Effector memory CD8-positive, alpha-beta T cell (primary cell): Measurements from ENCODE around the gene MAMDC2.

Experiments used
- ATAC-seq: fragments of 150-1000 bp; cut with Tn5 transposase; replicated peaks from 2 replicates; pipeline ENCODE4 v1.10.0; 2021; ENCODE audit warnings: mild to moderate bottlenecking, moderate library complexity
- DNase-seq, 3 experiments: peaks; one replicate each; pipeline ENCODE4 v3.0.0; 2021
- H3K27ac Mint-ChIP-seq, 2 donors: one replicate each; pipeline ENCODE4 v1.8.0; 2022; ENCODE audit warnings: mild to moderate bottlenecking in 2 of 2, mixed read lengths in 2 of 2, moderate library complexity in 2 of 2
- H3K27me3 Mint-ChIP-seq, 2 donors: one replicate each; pipeline ENCODE4 v1.8.0; 2022; ENCODE audit warnings: mixed read lengths in 2 of 2
- H3K36me3 Mint-ChIP-seq: one replicate; pipeline ENCODE4 v1.8.0; 2022; ENCODE audit warnings: mild to moderate bottlenecking, moderate library complexity, mixed read lengths; ENCODE audit not compliant: insufficient read depth
- H3K4me1 Mint-ChIP-seq, 2 donors: one replicate each; pipeline ENCODE4 v1.8.0; 2022; ENCODE audit warnings: low read depth in 2 of 2, mixed read lengths in 2 of 2
- H3K4me3 Mint-ChIP-seq, 2 donors: one replicate each; pipeline ENCODE4 v1.8.0; 2022; ENCODE audit warnings: mild to moderate bottlenecking in 2 of 2, mixed read lengths in 2 of 2, moderate library complexity in 2 of 2
- H3K9me3 Mint-ChIP-seq, 2 donors: one replicate each; pipeline ENCODE4 v1.8.0; 2022; ENCODE audit warnings: mixed read lengths in 2 of 2

MAMDC2 gene

DNA sequence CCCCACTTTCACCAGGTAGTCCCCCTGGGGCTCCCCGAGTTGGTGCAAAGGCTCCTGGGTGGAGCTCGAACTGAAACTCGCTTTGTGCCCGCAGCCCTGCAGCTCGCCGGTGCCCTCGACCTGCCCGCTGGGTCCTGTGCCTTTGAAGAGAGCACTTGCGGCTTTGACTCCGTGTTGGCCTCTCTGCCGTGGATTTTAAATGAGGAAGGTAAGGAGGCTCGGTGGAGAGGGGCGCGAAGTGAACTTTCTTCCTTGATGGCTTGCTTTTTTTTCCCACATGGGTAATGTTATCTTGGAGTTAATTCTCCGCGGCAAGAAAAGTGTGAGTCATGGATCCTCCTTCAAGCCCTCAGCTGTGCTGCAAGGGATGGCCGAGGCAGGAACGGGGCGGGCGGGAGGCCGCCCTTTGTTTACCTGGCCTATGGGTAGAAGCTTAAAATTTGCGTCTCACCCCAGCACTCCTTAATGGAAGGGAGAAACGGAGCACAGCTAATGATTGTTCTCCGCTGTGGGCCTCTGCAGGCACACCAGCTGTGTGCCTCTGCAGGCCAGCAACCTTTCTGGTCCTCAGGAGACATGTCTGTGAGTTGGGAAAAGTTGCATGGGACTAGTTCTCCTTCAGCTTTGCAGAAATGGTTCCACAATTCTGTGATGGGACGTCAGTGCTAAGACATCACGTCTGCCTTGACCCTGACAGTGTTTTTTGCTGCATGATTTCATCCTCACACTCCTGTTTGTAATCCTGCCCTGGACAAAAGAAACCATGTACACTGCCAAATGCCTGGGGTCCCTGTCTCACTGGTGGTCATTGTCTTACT, 1.1 kb downstream of the MAMDC2 start:
- Mint-ChIP-seq H3K36me3 (no peaks in the 10 kb centered on the region), H3K4me3 (peak overlapping the region; percentile 56 to 72), H3K27me3 (peaks cover 54 to 81% of the 10 kb centered on the region in 2 donors), H3K27ac (no peak overlapping the region), H3K9me3 (no peaks in the 10 kb centered on the region), H3K4me1 (peaks cover 7 to 13% of the 10 kb centered on the region in 2 donors)
- DNase-seq (no peak), ATAC-seq (no peak)

DNA sequence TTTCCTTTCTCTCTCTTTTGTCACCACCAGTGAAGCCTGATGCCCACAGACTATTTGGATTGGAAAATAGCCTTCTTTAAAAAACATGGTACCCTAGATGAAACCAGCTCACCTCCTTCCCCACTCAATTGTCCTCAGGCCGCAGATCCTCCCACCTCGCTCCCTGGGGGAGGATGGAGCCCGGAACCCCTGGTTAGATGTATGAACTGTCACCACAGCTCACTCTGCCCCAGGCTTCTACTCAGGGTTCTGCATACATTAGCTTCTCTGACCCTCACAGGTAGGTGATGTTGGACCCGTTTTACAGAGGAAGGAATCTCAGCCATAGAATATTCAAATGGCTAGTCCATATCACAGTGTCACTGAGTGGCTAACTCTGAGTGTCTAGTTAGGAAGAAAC, 1.8 kb downstream of the MAMDC2 start:
- Mint-ChIP-seq H3K36me3 (no peaks in the 10 kb centered on the region), H3K9me3 (no peaks in the 10 kb centered on the region), H3K27me3 (peaks cover 54 to 81% of the 10 kb centered on the region in 2 donors), H3K4me1 (peaks cover 7 to 13% of the 10 kb centered on the region in 2 donors), H3K27ac (no peak overlapping the region), H3K4me3 (peak overlapping the region in 1 of 2 donors; percentile 55)
- DNase-seq (no peak), ATAC-seq (no peak)

DNA sequence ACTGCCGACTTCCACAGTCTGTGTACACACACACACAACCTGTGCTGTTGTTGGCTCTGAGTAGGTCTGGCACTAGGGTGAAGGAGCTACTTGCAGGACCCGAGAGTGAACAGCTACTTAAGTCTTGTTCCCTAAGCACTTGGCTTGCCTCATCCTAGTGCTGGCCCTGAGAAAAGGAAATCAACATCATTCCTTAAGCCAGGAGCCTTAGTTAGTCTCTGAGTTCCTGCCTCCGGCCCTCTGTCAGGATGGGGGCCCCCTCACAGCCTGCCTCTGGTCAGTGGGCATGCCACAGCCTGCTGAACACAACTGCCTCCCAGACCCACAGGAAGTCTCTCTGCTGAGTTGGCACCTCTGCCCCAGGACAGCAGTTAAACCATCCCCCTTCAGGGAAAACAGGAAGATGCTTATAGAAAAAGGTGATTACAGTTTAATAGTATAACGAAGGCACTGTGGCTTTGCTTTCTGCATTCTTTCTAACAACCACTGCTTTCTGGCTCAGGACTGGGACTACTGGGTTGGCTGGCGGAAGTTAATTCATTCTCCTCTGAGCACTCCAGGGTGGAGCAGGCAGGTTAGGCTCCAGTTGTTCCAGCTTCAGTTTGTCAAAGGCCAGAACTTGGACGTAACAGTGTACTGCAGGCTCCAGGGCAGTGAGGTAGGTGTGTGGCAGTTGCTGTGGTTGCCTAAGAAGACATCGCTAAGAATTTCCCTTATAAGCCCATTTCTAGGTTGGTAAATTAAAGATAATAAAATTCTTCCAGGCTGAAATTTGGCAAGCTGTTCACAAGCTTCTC, 2.8 kb downstream of the MAMDC2 start:
- Mint-ChIP-seq H3K9me3 (no peaks in the 10 kb centered on the region), H3K36me3 (no peaks in the 10 kb centered on the region), H3K4me3 (no peak overlapping the region), H3K27ac (no peak overlapping the region), H3K27me3 (peaks cover 52 to 77% of the 10 kb centered on the region in 2 donors), H3K4me1 (peaks cover 7 to 13% of the 10 kb centered on the region in 2 donors)
- DNase-seq (no peak), ATAC-seq (no peak)

DNA sequence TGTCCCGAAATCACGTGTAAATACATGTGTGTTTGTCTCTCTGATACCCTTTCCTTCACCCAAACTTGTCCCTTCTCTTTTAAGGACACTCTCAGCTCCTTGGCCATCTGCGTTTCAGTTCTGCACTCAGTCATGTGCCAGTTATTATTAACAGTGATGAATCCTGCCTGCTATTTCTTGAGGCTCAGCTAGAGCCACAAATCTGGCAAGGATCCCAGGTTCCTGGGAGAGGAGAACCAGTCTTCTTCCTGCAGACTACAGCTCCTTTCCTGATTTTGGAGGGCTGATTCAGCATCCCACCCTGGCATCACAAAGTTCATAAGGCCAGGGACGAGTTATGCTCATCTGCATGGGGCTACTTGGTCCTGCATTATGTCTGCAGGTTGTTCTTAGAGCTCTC, 5.6 kb downstream of the MAMDC2 start:
- peaks cover 4 to 10% of the 10 kb centered on the region in 2 donors for H3K4me1 Mint-ChIP-seq
- H3K9me3 Mint-ChIP-seq: no peaks in the 10 kb centered on the region
- no peak overlapping the region for H3K4me3 Mint-ChIP-seq
- ATAC-seq (no peak), DNase-seq (no peak)
- peaks cover 46 to 60% of the 10 kb centered on the region in 2 donors for H3K27me3 Mint-ChIP-seq
- H3K27ac Mint-ChIP-seq: no peak overlapping the region
- no peaks in the 10 kb centered on the region for H3K36me3 Mint-ChIP-seq

DNA sequence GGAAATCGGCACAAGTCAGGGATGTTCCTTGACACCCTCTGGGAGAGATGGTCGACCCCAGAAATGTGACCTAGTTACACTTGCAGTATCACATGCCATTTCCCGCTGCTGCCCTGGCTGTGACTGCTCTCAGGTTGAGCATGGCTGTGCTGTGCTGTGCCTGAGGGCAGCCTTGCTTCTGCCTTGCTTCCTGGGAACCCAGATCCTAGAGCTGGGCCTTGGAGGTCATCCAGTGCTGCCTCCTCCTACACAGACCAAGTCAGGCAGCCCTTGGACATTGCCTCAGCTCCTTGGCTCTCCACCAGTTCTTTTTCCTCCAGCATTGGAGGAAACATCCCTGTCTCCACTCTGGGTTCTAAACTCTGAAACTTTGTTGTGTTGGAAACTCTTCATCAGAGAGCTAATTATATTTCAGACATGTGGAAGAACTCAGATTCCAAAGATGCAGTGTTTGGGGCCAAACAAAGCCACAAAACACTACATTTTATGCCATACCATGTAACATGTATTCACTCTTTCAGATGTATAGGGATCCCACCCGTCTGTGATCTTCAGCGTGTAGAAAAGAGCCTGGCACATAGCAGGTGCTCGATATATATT, 6.1 kb downstream of the MAMDC2 start:
- H3K4me3 Mint-ChIP-seq: no peak overlapping the region
- no peaks in the 10 kb centered on the region for H3K9me3 Mint-ChIP-seq
- peaks cover 43 to 55% of the 10 kb centered on the region in 2 donors for H3K27me3 Mint-ChIP-seq
- DNase-seq (no peak), ATAC-seq (no peak)
- H3K36me3 Mint-ChIP-seq: no peaks in the 10 kb centered on the region
- no peak overlapping the region for H3K27ac Mint-ChIP-seq
- H3K4me1 Mint-ChIP-seq: peaks cover under 1 to 5% of the 10 kb centered on the region in 2 donors

DNA sequence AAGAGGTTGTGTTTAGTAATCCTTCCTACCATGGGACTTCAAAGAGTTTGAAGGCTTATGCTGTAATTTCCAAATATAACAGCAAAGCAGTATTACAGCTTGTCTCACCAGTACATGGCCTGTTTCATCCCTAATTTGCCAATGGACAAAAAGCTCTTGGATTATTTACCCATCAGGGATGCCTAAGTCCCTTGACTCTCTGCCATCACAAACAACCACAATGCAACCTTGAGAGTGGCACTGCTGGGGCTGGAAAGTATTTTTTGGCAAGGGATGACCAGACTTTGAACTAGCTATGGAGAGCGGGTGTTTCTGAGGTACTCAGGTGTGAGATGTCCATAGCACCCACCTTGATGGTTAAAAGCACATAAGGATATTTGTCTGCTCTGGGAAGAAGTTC, 9.1 kb downstream of the MAMDC2 start:
- Mint-ChIP-seq H3K27me3 (peaks cover 25 to 31% of the 10 kb centered on the region in 2 donors), H3K9me3 (no peaks in the 10 kb centered on the region), H3K4me3 (no peak overlapping the region), H3K27ac (no peak overlapping the region), H3K4me1 (no peaks in the 10 kb centered on the region), H3K36me3 (no peaks in the 10 kb centered on the region)
- DNase-seq: no peak
- ATAC-seq: no peak

DNA sequence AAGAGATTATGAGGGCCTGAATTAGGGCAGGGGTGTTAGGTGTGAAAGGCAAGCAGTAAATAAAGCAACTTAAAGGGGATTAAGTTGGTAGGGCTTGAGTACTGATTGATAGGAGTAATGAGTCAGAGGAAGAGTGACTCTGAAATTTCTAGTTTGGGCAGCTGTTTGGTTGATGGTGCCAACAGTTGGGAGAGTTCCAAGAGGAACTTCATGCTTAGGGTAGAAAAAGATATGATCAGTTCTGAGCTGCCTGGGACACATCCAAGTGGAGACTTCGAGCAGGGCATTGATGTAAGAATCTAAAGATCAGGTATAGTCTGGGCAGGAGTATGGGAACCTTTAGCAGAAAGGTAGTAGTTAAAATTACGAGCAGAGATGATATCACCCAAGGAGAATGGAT, 10.2 kb downstream of the MAMDC2 start:
- H3K4me1 Mint-ChIP-seq: no peaks in the 10 kb centered on the region
- no peak overlapping the region for H3K4me3 Mint-ChIP-seq
- no peak overlapping the region for H3K27ac Mint-ChIP-seq
- peaks cover 14 to 28% of the 10 kb centered on the region in 2 donors for H3K27me3 Mint-ChIP-seq
- H3K9me3 Mint-ChIP-seq: no peaks in the 10 kb centered on the region
- ATAC-seq: no peak
- DNase-seq: no peak
- H3K36me3 Mint-ChIP-seq: no peaks in the 10 kb centered on the region

DNA sequence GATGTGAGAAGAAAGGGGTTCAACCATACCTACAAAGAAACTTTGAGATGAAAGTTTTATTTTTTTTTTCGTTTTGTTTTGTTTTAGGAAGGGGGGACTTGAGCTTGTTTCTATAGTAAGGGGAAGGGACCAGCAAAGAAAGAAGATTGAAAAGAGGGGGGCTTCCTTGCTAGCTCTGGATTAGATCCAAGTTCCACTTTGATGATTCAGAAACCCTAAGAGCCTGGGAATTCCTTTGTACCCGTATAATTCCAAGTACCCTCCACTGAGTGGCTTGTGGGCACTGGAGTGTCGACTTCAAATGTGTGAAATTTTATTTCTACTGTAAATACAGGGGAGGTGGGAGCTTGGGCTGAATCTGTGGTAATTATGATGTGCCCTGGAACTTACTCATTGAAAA, 10.9 kb downstream of the MAMDC2 start:
- no peaks in the 10 kb centered on the region for H3K4me1 Mint-ChIP-seq
- no peak overlapping the region for H3K27ac Mint-ChIP-seq
- peaks cover 11 to 28% of the 10 kb centered on the region in 2 donors for H3K27me3 Mint-ChIP-seq
- no peaks in the 10 kb centered on the region for H3K36me3 Mint-ChIP-seq
- no peaks in the 10 kb centered on the region for H3K9me3 Mint-ChIP-seq
- DNase-seq (no peak), ATAC-seq (no peak)
- H3K4me3 Mint-ChIP-seq: no peak overlapping the region

DNA sequence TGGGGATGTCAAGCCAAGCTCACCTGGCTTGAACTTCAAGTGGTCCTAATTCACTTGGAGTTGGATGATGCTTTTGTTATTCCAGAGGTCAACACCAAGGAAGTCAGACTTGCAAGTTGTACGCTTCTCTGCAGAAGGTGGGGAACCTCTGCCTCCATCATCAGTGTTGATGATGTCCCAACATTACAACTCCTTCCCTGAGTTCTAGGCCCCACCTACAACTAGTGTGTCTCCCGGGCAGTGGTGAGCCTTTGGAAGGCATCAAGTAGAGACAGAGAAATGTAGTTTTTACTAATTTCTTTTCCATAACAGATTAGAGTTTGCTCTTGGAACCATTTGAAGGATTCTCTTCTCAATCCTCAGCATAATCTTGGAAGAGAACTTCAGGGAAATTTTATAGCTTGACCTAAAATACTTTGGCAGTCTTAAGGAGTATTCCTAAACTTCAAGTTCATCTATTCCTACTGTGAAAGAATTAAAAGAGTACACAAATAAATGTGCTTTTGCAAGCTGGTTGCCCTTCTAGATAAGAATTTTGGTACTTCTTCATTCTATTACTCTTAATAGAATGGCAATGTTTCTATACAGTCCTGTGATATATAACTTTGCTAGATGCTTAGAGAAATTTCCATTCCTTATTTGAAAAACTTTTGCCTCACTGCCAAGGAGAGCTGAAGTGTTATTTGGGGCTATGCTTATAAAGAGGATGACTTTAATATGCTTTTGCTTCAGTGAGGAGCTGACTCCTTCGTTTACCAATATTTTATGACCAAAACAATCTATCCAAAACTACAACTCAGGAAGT, 12.0 kb downstream of the MAMDC2 start:
- Mint-ChIP-seq H3K4me3 (no peak overlapping the region), H3K4me1 (no peaks in the 10 kb centered on the region), H3K27ac (no peak overlapping the region), H3K27me3 (peaks cover 11 to 28% of the 10 kb centered on the region in 2 donors), H3K36me3 (no peaks in the 10 kb centered on the region), H3K9me3 (no peaks in the 10 kb centered on the region)
- DNase-seq (no peak), ATAC-seq (no peak)

DNA sequence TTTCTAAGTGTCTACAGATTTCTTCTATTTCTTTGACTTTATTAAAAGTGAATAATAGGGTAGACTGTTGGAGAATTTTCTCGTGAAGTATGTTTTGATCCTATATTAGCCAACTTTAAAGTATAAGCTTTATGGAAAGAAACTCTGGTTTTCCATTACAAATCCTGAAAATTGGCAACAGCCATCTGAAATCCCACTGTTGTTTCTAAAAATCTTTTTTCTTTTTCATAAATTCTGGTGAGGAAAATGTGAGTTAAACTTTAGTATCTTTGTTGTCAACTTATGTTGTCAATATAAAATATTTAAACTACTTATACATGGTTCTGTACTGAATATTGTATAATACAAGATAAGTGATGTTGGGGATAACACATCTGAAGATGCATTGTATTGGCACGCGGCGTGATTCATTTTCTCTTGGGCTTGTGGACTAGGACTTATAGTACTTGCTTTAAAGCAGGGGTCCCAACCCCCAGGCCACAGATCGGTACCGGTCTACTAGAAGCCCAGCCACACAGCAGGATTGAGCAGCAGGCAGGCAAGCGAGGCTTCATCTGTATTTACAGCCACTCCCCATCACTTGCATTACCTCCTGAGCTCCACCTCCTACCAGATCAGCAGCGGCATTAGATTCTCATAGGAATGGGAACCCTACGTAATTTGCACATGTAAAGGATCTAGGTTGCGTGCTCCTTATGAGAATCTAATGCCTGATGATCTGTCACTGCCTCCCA, 12.7 kb downstream of the MAMDC2 start:
- ATAC-seq (no peak), DNase-seq (no peak)
- H3K9me3 Mint-ChIP-seq: no peaks in the 10 kb centered on the region
- no peak overlapping the region for H3K4me3 Mint-ChIP-seq
- no peaks in the 10 kb centered on the region for H3K36me3 Mint-ChIP-seq
- no peaks in the 10 kb centered on the region for H3K4me1 Mint-ChIP-seq
- H3K27me3 Mint-ChIP-seq: peaks cover 11 to 28% of the 10 kb centered on the region in 2 donors
- H3K27ac Mint-ChIP-seq: no peak overlapping the region

DNA sequence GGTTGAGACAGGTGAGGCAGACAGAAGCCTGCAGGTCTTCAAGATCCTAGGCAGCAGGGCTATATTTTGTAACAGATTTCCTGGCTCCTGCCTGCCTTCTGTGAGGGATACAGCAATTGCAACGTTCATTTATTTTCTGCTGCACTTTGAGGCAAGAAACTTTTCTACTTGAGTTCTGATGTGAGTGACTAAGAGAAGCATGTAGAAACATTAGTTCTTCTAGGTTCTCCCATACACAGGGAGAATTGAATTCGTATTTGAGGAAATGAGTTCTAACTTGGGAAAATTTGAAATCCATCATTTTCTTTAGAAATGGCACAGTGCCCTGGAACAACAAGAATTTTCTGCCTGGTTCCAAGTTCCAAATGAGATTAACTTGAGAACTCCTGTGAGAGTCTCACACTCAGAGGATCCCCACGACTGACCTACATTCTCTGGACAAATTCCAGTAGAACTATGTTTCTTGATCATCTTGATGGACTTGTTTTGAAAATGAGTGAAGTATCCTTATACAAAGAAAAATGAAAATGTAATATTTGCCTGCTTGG, 15.0 kb downstream of the MAMDC2 start:
- no peaks in the 10 kb centered on the region for H3K9me3 Mint-ChIP-seq
- no peak overlapping the region for H3K27ac Mint-ChIP-seq
- no peak for DNase-seq
- no peaks in the 10 kb centered on the region for H3K4me1 Mint-ChIP-seq
- H3K27me3 Mint-ChIP-seq: peaks cover 13 to 17% of the 10 kb centered on the region in 2 donors
- no peak overlapping the region for H3K4me3 Mint-ChIP-seq
- no peaks in the 10 kb centered on the region for H3K36me3 Mint-ChIP-seq
- ATAC-seq: no peak

DNA sequence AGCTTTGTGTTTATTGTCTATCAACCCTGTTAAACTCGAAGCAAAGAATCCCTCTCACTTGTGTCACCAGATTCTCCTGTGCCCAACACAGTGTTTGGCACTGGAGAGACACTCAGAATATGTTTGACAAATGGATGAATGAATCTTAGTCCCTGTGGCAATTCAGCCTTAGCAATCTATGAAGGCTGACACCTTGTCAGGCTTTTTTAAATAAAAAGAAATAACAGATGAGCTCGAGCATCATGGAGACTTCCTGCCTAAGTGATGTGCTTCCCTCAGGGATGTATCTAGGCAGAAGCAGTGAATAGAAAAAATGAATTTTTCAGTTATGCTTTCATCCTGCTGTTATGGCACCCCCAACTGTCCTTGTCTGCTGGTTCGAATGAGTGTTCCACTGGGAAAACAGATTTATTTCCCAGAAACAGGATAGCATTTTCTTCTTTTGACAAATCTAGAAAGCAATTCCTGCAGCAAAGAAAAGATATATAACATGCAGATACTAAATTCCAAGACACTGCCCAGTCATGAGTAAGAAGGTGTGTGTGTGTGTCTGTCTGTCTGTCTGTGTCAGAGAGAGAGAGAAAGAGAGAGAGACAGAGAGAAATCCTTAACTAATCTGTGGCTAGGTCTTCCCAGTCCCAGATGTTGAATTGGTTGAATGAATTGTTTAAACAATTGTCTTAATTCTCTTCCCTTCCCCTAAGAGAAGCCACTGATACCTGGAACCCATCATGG, 16.7 kb downstream of the MAMDC2 start:
- Mint-ChIP-seq H3K36me3 (no peaks in the 10 kb centered on the region), H3K27ac (no peak overlapping the region), H3K9me3 (no peaks in the 10 kb centered on the region), H3K4me3 (no peak overlapping the region), H3K27me3 (peaks cover 12 to 16% of the 10 kb centered on the region in 2 donors), H3K4me1 (no peaks in the 10 kb centered on the region)
- DNase-seq: no peak
- ATAC-seq: no peak
